ENCODE measurements around the gene KIF4A.

Gene KIF4A

DNA sequence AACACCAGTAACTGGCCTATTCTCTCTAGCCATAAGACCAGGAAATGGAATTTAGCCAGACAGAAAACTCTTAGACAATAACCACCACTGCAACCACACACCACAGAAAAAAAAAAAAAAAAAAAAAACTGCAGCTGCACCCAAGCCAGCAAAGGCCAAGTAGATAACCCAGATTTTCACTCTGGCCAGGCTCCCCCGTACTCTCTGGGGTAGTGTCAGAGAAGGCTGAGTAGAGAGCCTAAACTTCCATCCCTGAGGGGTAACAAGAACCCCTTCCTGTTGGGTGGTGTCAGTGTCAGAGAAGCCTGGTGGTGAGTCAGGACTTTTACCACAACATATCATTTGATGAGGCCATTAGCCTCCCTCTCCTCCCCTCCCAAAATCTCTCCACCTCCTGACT, 149.1 kb downstream of the KIF4A start:
- DNase-seq (ENCODE audit: low read depth in 2 of 2) = no peak

DNA sequence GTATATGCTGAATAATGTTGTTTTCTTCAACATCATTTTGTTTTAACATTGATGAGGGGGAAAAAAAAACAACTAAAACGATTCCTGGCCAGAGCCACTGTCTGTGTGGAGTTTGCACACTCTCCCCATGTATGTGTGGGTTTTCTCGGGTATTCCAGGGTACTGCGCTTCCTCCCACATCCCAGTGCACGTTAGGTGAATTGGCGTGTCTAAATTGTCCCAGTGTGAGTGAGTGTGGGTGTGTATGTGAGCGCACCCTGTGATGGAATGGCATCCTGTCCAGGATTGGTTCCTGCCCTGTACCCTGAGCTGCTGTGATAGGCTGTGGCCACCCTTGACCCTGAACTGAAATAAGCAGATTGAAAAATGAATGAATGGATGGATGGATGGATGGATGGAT, 152.3 kb downstream of the KIF4A start:
- no peak for DNase-seq (ENCODE audit: low read depth in 2 of 2)

DNA sequence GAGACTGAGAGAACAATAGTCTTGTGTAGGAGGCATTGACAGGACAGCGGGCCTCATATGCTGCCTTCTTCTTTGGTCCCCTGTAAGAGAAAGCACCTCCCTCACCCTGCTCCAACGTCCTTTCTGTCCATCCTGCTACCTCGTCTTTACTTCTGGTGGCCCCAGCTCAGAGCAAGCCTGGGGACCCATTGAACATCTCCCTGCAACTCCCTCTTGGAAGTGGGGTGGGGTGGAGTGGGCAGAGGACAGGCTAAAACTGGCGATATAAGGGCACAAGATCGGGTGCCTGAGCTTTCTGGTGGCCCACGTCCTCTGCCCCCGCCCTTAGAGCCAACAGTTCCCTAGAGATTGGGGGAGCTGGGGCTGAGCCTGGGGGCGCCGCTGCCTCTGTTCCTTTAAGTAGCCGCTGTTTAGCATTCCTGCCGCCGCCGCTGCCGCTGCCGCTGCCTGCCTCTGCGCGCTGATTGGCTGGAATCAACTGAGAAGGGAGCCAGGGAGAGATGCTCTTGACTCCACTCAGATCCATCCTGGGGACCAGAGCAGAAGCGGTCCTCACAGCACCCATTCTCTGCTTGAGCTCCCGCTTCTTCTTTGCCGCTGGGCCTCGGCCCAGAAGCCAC, 154.5 kb downstream of the KIF4A start, which contains the start of gene DLG3:
Gene DLG3 (plus strand): TSS at position 510 of the 620 bp plus-strand sequence. CDS start 367 bp downstream, outside the sequence.
- DNase-seq (ENCODE audit: low read depth in 2 of 2) = no peak

DNA sequence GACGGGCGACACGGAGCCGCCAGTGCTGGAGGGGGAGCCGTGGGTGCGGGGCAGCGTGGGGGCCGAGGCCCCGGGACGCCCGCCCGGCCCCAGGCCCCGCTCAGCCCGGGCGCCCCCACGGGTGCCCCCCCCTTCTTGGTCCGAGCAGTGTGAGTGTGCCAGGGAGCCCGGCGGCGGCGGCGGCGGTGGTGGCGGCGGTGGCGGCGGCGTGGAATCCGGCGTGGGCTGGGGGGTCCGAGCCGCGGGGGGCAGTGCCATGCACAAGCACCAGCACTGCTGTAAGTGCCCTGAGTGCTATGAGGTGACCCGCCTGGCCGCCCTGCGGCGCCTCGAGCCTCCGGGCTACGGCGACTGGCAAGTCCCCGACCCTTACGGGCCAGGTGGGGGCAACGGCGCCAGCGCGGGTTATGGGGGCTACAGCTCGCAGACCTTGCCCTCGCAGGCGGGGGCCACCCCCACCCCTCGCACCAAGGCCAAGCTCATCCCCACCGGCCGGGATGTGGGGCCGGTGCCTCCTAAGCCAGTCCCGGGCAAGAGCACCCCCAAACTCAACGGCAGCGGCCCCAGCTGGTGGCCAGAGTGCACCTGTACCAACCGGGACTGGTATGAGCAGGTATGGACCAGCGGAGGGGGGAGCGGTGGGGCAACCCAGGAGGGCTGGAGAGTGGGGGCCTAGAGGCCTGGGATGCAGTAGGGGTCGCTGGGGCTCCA, 155.2 kb downstream of the KIF4A start:
- DNase-seq (ENCODE audit: low read depth in 2 of 2) = no peak

DNA sequence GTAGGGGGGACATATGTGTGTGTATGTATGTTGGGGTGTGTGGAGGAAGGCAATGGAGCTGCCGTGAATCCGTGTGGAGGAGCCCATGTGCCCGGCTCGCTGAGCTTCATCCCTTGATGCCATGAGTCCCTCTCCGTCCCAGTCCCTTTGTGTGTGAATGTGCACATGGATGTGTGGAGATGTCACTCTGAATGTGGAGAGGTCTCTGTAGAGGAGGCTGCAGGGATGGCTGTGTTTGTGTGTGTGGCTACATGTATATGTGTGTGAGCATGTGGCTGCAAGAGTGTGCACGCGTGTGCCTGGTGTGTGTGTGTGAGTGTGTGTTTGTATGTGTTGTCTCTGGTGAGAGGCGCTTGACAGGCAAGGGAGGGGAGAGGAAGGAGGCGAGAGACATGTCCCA, 156.0 kb downstream of the KIF4A start:
- no peak for DNase-seq (ENCODE audit: low read depth in 2 of 2)

DNA sequence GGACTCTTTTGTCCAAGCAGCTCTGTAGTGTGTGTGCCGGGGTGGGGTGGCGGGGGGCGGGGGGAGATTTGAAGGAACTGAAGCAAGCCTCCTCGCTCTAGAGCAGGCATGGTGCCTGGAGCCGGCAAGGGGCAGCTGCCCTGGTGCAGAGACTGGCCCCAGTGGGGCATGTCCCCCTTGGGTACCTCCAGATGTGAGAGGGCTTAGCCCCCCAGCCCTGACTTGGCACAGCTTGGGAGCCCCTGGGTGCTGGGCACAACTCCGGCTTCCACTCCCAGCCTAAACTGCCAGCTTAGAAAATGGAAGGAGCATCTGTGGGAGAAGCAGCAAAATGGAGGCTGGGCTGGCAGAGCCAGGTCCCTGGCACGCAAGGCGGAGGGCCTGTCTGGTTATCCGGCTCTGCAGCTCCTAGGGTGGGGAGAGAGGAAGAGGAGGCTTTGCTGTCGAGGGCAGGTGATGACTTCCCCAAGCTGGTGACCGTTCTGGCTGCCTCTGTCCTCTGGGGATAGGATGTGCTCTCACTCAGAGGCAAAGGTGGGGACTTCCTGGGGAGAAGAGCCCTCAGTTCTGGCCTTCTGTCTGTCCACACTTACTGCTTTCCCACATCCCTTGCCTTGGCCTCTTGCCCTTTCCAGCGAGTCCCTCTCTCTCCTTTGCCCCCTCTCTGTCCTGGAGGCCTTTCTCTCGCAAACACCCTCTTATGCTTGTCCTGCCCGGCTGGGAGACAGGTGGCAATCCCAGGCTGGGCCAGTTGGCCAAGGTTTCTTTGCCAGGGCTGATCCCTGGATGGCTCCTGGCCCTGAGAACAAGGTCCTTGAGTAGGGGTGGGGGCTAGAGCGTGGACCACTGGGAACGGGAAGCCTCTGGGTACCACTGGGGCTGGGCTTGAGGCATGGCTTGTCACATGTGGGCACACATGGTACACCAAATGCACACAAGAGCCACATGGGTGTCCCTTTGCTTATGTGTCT, 156.8 kb downstream of the KIF4A start:
- DNase-seq (ENCODE audit: low read depth in 2 of 2) = no peak

DNA sequence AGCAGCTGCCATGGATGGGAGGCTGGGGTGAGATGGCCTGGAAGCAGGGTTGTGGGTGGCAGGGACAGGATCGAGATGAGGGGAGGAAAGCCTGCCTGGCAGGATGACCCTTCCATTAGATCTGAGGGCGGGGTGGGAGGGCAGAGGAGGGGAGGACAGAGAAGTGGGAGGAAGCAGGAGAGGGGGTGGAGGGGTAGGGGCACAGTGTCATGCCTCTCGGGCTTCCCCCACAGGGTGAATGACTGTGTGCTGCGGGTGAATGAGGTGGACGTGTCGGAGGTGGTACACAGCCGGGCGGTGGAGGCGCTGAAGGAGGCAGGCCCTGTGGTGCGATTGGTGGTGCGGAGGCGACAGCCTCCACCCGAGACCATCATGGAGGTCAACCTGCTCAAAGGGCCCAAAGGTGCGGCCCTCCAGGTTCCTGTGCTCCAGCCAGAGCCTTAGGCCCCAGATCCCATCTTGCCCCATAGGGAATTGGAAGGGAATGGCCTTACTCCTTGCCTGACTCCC, 159.6 kb downstream of the KIF4A start:
- DNase-seq (ENCODE audit: low read depth in 2 of 2) = no peak

DNA sequence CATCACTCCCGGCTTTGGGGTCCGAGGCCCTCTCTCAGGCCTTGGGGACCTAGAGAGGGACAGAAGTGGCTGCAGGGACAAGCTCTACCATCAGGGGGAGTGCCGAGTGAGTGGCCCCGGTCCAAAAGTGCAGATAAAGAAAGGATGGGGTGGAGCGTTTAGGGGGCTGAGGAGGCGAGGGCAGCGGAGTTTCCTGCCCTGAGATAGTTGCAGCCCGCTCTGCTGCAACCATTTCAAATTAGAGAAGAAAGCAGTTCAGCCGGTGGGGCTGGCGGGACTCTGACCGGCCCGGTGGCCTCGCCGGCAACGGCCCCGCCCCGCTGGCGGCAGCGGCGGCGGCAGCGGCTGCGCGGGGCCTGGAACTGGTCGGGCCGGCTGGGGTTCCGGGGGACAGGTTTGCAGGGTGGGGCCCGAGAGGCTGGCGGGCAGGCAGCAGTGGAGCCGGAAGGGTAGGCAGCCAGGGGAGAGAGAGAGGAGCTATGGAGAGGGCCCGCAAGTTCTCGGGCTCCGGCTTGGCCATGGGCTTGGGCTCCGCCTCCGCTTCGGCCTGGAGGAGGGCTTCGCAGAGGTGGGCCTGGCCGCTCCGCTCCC, 162.3 kb downstream of the KIF4A start:
- DNase-seq (ENCODE audit: low read depth in 2 of 2) = peak in 1 of 2 donors; percentile 28

DNA sequence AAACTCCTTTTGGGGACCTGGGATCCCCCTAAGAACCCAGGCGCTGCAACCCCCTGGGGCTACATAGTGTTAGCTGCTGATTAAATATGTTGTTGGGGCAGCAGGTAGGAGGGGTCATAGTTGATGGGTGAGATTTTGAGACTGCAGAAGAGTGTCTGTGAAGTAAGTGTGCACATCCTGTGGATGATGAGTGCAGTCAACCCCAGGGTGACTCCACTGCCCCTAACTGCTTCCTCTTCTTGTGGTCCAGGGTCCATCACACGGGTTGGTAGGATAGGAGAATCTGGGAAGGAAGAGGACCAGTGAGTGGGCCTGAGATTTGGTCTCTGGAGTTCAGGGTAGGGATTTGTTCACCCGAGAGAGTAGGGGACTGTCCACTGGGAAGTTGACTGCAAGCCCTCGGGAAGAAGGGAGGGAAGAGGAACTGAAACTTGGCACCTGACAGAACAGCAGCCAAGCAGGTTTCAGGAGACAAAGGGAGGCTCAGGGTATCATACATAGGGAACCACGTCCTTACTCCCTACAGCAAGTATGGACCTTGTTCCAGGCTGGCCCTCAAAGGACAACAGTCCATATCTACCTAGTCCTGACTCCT, 163.2 kb downstream of the KIF4A start:
- DNase-seq (ENCODE audit: low read depth in 2 of 2) = no peak

DNA sequence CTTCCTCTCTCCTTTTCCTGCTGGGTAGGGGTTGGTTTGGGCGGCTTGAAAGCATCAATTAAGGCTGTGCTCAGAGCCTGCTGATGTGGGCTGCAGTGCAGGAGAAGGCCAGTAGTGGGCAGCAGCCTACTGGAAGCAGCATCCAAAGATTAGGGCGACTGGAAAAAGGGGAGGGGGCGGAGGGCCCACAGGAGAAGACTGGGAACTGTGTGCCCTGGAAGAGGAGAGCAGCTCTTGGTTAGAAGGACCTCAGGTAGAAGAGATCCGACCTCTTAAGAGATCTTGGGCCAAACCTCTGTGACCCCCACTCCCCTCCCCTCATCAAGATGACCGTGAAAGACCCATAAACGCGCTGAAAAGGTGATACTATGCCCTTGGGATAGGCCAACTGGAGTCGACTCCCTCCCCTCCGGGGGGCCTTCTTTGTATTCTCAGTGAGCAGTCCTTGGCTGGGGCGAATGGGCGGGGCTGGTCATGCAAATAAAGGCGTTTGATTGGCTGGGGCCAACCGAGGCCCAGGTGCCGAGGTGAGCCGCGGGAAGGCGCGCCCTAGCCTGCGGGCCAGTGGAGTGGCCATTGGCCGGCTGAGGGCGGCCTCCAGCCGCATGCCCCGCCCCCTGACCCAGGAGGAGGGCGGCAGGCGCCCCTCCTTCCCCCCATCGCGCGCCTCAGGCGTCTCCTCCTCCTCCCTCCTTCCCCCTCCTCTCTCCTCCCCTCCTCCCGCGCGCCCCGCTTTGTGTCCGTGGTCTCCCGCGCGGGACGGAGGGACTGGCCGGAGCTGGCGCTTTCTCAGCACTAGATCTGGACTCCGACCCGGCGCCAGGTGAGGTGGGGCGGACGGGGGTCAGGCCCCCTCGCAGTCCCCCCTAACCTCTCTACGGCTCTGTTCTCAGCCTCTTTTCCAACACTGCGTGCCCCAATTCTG, 164.8 kb downstream of the KIF4A start:
- DNase-seq (ENCODE audit: low read depth in 2 of 2) = peak in 1 of 2 donors; percentile 32

DNA sequence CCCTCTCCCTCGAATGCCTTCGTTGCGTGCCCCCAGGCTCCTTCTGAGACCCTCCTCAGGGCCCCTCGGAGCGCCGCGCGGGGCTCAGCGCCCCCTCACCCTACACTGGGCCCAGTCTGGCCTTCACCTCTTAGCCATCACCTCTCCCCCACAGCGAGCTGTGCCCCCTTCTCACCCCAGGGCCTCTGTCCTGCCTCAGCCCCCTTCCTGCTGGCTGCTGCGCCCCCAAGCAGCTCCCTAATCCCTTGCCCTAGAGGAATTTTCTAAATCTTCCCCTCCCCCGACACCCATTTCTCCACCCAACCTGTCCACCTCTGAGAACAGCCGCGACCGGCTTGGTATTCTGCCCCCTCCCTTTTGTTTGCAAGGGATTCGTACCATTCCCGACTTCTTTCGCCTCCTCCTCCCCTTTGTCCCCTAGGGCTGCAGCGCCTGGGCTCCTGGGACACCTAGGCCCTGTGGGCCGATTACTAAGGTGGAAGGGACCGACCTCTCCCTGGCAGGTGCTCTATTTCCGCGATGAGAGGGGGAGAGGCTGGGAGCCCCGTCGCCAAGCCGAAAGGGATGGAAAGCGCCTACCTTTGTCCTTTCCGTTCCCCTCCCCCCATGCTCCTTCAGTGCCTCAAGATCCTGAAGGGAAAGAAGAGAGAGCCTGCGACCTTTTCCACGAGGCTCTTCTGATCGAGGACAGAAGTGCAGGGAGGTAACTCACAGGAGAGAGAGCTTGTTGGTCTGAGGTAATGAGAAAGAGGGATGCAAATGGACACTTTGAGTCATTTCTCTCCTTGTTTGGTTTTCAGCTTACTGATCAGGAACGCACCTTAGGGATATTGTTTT, 165.7 kb downstream of the KIF4A start:
- DNase-seq (ENCODE audit: low read depth in 2 of 2) = no peak

DNA sequence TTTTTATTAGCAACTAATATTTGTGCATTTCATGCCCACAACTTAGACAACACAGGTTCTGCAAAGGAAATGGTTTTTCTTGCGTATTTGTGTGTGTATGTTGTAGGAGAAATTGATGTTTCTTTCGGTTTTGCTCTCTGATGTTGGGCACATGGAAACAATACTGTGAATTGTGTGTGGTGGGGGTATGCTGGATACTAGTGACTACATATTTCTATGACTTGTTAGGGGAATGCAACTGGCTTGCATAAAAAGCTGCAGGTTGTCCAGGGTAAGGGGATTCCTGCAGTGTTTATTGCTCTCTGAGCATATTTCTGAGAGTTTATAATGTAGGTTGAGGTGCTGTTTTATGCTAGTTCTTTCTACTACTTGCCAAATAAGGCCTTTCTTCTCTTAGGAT, 166.4 kb downstream of the KIF4A start:
- no peak for DNase-seq (ENCODE audit: low read depth in 2 of 2)

DNA sequence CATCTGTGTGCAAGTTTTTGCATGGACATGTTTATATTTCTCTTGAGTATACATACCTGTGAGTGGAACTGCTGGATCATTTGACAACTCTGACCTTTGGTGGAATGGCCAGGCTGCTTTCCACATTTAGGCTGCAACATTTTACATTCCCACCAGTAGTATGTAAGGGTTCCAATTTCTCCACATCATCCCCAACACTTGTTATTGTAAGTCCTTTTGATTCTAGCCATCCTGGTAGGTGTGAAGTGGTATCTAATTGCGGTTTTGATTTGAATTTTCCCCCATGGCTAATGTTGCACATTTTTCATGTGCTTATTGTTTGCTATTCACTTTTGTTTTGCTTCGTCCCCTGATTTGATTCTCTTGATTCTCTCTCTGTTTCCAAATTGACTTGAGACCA, 171.1 kb downstream of the KIF4A start:
- no peak for DNase-seq (ENCODE audit: low read depth in 2 of 2)

DNA sequence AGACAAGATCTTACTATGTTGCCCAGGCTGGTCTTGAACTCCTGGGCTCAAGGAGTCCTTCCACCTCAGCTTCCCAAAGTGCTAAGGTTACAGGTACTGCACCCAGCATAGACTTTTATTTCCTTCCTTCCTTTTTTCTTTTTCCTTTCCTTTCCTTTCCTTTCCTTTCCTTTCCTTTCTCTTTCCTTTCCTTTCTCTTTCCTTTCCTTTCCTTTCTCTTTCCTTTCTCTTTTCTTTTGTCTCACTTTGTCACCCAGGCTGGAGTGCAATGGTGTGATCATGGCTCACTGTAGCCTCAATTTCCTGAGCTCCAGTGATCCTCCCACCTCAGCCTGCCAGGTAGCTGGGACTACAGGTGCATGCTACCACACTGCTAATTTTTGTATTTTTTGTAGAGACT, 174.1 kb downstream of the KIF4A start:
- DNase-seq (ENCODE audit: low read depth in 2 of 2) = no peak

DNA sequence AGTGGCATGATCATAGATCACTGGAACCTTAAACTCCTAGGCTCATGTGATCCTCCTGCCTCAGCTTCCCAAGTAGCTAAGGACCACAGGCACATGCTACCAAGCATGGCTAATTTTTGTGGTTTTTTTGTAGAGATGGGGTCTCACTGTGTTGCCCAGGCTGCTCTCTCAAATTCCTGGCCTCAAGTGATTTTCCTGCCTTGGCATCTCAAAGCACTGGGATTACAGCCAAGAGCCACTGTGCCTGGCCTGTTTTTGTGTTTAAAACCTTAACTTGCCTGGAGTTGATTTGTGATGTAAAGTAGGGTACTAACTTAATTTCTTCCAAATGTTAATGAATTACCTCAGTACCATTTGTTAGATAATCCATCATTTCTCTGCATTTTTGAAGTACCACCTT, 177.1 kb downstream of the KIF4A start:
- DNase-seq (ENCODE audit: low read depth in 2 of 2) = no peak

DNA sequence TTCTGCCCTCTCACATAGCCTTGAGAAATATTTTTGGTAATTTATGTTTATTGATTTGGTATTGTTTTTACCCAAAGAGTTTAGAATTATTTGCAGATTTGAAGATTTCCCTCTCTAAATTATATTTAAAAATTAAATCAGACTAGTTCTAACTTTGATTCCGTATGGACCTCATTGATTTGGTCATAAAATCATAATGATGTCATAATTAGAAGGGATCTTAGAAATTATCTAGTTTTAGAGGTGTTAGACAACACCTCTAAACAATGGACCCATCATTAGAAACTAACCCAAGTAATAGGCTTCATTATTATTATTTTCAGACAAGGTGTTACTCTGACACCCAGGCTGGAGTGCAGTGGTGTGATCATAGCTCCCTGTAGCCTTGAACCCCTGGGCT, 178.8 kb downstream of the KIF4A start:
- DNase-seq (ENCODE audit: low read depth in 2 of 2) = no peak
